HS-27A (cell line): Measurements from ENCODE around the gene RCAN2.

Experiments
- DNase-seq: peaks from one replicate; pipeline ENCODE4 v3.0.0-alpha.2; 2012; ENCODE audit warnings: low read depth, missing footprints

The RCAN2 gene

GRCh38 chr6:46381579-46381978 lies 109.7 kb downstream of the RCAN2 start:
- no peak for DNase-seq

- no peak for DNase-seq
Measured at GRCh38 chr6:46381057-46381456, 110.2 kb downstream of the RCAN2 start.

GRCh38 chr6:46380152-46380807 lies 111.0 kb downstream of the RCAN2 start:
- DNase-seq = no peak

- DNase-seq = no peak
Measured at GRCh38 chr6:46378882-46379416, 112.3 kb downstream of the RCAN2 start.

- no peak for DNase-seq
Measured at GRCh38 chr6:46378161-46378881, 112.9 kb downstream of the RCAN2 start.

DNA sequence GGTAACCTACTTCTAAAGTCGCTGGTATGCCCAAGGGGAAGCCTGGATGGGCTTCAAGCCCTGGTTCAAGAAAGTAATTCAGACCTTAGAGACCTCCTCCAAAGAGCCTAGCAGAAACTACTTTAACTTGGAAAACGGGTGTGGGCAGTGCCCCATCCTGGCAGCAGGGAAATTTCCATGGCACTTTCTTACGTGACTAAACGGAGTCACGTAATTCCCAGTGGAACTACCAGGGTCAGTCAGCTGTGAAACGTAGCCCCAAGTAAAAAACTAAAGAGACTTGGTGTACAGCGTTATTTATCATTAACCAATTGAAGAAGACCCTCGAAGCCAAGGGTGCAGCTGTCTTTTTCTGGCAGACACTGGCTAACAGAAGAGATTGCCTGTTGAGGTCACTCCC lies 114.0 kb downstream of the RCAN2 start:
- DNase-seq = no peak

DNA sequence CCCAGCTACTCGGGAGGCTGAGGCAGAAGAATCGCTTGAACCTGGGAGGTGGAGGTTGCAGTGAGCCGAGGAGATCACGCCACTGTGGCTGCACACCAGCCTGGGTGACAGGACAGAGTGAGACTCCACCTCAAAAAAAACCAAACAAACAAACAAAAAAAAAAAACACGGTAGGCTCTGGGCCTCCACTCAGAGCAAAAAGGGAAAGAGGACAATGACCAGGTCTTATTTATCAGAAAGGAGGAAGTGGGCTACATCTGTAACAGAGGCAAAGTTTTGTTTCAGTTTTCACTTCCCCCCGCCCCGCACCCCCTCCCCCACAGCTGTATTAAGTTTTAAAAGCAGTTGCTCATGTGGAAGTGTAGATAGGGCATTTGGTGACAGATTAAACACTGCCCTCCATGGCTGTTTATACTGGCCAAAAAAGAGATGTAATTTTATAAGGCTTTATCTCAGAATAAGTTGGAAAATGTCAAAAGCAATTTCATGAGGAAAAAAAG lies 114.6 kb downstream of the RCAN2 start:
- no peak for DNase-seq

- DNase-seq = no peak
Measured at GRCh38 chr6:46370622-46371021, 120.6 kb downstream of the RCAN2 start.

- no peak for DNase-seq
Measured at GRCh38 chr6:46368169-46368536, 123.1 kb downstream of the RCAN2 start.

GRCh38 chr6:46367354-46368168 lies 123.7 kb downstream of the RCAN2 start:
- DNase-seq = no peak

DNA sequence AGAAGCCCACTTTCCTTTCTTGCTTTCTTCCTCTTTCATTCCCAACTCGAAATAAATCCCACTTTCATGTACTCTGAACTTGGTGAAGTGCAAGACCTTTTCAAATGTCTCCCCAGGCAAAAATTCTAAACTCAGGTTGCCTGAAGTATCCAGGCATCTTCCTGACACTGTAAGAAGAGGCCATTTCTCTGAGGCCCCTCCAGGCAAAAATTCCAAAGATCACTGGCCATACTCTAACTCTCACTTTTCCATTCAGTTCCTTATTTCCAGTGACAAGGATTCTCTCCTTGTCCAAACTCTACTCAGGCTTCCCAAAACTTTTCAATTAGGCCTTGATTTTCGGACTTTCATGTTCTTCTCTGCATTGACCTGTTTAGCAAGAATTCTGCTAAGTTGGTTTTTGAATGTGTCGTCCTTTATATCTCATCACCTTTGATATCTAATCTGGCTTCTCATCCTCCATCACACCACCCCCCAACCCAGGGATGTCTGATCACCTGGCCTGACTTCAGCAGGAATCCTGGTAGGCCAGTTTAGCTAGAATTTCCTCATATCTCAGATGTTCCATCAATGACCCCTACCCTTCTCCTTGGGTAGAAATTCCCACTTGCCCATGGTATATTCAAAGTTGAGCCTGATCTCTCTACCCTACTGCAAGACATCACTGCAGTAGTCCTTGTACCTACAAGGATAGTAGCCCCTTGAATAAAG lies 124.9 kb downstream of the RCAN2 start:
- DNase-seq = no peak

DNA sequence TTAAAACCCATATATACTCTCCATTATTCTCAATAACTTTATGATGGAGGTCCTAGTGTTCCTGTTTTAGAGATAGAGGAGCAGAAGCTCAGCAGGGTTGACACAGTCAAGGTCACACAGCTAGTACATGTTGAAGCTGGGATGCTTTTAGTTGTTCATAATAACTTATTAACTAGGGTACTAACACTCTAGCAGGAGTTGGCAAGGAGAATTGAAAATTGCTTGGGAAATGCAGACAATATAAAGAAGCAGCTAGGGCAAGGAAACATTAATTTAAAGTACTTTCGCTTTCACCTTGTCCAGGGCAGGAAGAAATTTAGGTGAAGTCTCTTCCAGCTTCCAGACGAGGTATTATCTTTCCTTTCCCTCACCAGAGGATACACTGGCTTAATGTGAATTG lies 133.7 kb downstream of the RCAN2 start:
- no peak for DNase-seq

GRCh38 chr6:46356543-46356942 lies 134.7 kb downstream of the RCAN2 start:
- no peak for DNase-seq

DNA sequence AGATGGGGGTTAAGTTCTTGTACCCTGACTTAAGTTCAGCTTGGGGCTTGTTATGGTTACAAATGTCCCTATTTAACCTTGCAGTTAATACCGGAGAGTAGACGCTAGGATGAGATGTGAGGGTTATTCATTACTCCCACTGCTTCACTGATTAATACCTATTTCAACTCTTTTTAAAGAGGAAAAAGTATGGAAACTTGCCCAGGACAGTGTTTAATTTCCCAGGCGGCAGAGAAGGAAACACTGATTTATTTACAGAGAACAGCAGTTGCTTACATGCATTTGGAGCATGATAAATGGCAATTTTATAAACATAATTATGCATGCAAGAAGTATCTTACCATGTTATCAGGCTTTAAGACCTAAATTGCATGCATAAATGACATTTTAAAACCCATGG lies 137.7 kb downstream of the RCAN2 start:
- no peak for DNase-seq

DNA sequence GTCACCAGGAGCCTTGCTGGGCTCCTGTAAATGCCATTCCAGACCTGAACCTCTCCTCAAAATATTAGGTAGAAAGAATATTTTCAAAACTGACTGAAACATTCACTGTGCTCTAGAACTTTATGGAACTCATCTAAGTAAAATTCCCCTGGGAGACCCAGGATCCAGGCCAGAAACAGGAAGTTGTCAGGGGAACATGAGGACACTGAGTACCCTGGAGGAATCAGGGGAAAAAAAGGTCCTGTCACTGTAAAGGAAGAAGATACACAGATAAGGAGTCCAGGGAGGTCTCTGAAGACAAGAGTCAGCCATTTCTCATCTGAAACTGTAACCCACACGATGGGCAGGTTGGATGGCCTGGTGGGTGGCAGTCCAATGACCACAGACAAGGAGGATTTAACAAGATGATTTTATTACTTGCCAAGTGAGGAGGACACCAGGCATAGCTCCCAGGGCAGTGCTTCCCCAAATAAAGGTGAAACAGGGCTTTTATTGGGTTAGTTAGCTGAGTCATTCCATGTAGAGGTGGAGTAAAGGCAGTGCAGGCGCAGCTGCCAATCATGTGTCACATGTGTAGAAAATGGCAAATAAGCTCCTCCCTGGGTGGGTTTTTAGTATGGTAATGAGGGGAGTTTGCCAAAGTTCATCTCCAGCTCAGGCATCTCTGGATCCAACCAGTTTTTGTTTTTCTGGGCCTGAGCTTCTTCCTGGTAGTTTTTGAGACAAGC lies 138.5 kb downstream of the RCAN2 start:
- no peak for DNase-seq

- DNase-seq = no peak
Measured at GRCh38 chr6:46350714-46351113, 140.5 kb downstream of the RCAN2 start.

DNA sequence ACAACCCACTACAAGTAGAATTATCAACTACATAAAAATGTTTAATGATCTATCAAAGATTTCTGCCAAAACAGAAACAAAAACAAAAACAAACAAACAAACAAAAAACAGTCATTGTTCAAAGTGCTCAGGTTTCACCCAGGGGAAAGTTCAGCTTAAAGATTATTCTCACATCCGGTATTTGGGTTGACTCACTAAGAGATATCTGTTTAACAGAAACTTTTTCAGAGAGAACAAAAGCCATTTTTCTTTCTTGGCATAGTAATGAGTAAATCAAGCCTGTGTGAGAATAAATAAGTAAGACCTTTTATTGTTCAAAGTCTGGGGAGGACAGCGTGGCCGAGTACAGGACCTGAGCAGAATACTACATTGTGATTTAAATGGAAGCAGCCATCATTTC lies 143.6 kb downstream of the RCAN2 start:
- no peak for DNase-seq

- DNase-seq = no peak
Measured at GRCh38 chr6:46340246-46340645, 151.0 kb downstream of the RCAN2 start.

- DNase-seq = no peak
Measured at GRCh38 chr6:46338131-46338530, 153.1 kb downstream of the RCAN2 start.

GRCh38 chr6:46334442-46334841 lies 156.8 kb downstream of the RCAN2 start:
- no peak for DNase-seq

DNA sequence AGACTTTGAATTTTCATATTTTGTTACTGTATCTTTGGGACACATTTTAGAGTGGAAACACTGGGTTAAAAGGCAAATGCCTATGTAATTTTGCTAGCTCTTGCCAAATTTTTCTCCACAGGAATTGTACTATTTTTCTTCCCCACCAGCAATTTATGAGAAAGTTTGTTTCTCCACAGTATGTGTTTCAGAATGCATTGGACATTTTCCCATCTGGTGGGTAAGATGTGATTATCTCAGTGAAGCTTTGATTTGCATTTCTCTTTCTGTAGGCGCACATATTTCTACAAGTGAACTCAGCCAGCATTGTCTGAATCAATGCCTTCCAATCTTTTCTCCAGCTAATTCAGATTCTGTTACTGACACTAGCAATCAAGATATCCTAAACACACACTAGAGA lies 157.8 kb downstream of the RCAN2 start:
- DNase-seq = no peak
